ENCODE results near the gene TMEM150A.

TMEM150A gene

DNA sequence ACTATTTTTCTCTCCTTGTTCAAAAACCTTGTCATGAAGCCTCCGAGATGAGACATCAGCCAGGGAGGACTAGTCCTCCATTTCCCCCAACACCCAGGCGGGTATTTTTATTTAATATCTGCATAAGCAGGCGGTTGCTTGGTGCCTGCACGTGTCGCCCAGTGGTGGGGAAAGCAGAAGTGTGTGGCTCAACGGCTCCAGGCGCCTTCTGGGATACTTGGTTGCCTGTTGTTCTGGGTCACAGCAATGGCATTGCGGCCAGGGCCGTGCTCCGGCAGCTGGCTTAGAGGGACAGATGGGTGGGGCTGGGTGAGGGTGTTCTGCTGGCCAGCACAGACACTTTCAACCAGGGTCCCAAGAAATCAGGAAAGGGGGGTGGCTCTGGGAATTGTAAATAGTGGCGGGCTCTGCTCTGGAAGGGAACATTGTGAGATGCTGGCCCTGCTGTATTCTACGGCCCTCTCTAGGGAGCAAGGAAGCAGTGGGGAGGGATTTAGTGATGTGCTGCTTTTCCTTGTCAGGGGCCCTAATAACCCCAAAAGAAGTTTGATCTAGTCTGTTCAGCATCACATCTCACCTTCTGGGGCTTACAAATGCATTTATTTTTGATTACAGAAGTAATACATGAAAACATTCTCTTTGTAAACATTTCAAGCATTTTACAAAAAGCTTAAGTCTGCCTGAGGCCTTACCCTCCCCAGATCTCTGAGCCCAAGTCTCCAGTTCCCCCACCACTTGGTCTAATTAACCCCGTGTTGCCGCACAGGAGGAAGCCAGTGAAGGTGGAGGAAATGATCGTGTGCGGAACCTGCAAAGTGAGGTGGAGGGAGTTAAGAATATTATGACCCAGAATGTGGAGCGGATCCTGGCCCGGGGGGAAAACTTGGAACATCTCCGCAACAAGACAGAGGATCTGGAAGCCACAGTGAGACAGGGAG is 24.0 kb downstream of the TMEM150A start:
- H3K4me3 ChIP-seq (ENCODE audit: low read length), result no peak overlapping the region
- no peak for TF ChIP-seq CTCF (conservative IDR thresholded peaks at IDR 0.05; ENCODE audit: low read depth, low read length)
- DNase-seq (ENCODE audit: low read depth), result no peak

DNA sequence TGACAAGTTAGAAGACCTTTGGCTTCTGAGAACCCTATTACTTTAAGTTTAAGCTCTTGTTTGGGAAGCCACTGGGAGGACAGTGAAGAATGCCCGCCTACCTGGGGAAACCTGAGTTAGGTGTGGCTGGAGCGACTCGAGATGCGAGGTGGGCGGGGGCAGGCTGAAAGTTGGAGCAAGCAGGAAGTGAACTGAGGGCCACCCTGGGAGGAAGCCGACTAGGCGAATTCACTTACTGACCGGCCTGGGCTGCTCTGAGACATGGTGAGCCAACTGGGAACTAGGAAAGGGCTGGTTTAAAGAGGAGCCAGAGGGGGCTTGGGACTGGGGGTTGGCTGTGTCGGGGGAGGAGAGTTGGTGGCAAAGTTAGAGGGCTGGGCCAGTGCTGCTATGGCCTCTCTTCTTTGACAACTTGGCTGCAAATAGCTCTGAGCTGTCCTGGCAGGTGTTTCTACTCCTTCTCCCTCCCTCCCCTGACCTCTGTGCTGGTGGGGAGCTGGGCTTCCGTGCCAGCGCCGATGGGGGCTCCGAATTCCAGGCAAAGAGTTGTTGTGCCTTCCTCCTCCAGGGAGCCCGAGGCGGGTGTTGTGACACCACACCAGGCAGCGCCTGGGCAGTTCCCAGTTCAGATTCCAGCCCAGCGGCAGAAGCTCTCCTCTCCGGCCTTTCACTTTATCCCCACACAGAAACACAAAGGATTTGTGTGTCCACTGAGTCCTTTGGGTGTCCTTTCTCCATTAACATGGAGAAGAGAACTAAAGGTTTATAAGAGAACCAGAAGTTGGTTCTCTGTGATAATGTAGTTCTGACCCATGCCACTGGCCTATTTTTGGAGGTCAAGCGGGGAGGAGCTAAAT is 24.9 kb downstream of the TMEM150A start, which contains the start of gene VAMP8:
Gene VAMP8, plus strand, starts transcription at position 201 of the 857 bp plus-strand sequence. Its CDS starts 61 bp downstream, at position 262.
- TF ChIP-seq CTCF (conservative IDR thresholded peaks at IDR 0.05; ENCODE audit: low read depth, low read length), result no peak
- no peak for DNase-seq (ENCODE audit: low read depth)
- H3K4me3 ChIP-seq (ENCODE audit: low read length), result no peak within 1 kb of the TSS

- no peak for DNase-seq (ENCODE audit: low read depth)
- no peak overlapping the region for H3K4me3 ChIP-seq (ENCODE audit: low read length)
- no peak for TF ChIP-seq CTCF (conservative IDR thresholded peaks at IDR 0.05; ENCODE audit: low read depth, low read length)
Measured at GRCh38 chr2:85577063-85577385, 25.5 kb downstream of the TMEM150A start.

DNA sequence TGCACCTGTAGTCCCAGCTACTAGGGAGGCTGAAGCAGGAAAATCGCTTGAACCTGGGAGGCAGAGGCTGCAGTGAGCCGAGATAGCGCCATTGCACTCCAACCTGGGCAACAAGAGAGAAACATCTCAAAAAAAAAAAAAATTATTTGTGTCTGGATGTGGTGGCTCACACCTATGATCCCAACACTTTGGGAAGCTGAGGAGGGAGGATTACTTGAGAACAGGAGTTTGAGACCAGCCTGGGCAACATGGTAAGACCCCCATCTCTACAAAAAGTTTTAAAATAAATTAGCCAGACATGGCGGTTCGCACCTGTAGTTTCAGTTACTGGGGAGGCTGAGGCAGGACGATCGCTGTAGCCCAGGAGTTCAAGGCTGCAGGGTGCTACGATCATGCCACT is 26.8 kb downstream of the TMEM150A start:
- H3K4me3 ChIP-seq (ENCODE audit: low read length), result no peak overlapping the region
- DNase-seq (ENCODE audit: low read depth), result no peak
- no peak for TF ChIP-seq CTCF (conservative IDR thresholded peaks at IDR 0.05; ENCODE audit: low read depth, low read length)

DNA sequence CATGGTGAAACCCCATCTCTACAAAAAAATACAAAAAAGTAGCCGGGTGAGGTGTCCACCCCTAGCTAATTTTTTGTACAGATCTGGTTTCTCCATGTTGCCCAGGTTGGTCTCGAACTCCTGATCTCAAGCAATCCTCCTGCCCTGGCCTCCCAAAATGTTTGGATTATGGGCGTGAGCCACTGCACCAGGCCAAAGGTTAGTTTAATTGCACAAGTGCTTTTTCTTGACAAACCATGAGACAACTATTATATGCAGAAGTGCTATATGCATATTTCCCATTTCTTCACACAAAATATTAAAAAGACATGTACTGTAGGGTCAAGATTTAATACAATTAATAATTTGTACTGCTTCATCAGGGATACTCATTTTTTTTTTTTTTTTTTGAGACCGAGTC is 36.2 kb downstream of the TMEM150A start:
- no peak for TF ChIP-seq CTCF (conservative IDR thresholded peaks at IDR 0.05; ENCODE audit: low read depth, low read length)
- no peak for DNase-seq (ENCODE audit: low read depth)
- no peak overlapping the region for H3K4me3 ChIP-seq (ENCODE audit: low read length)

DNA sequence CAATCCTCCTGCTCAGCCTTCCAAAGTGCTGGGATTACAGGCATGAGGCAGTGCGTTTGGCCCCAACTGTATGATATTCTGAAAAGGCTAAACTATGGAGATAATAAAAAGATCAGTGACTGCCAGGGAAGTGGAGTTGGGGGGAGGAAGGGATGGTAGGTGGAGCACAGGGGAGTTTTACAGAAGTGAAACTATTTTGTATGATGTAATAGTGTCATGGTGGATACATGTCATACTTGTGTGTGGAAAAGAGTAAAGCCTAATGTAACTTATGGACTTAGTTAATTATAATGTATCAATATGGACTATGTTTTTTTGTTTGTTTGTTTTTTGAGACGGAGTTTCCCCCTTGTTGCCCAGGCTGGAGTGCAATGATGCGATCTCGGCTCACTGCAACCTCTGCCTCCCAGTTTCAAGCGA is 38.3 kb downstream of the TMEM150A start:
- H3K4me3 ChIP-seq (ENCODE audit: low read length), result no peak overlapping the region
- DNase-seq (ENCODE audit: low read depth), result no peak
- TF ChIP-seq CTCF (conservative IDR thresholded peaks at IDR 0.05; ENCODE audit: low read depth, low read length), result no peak

All from retinal pigment epithelial cell (primary cell).